ENCODE measurements around the gene PITHD1. TPM values are rescaled to one million over a fixed set of nuclear protein-coding genes. Genes with fewer than 3 reads are reported as not detected.
A peak's percentile ranks its signal among the peaks of the same experiment; 100 is the strongest.

Gene PITHD1
- total and polyA plus RNA-seq, 2 of the 8 experiments (the other 6 are each of a cell fraction or from before 2014, with no cell fraction given) = 67.4 to 68.8 TPM

- no peak overlapping the region for H2BK15ac ChIP-seq (ENCODE audit: low read length)
- no peaks in the 10 kb centered on the region for H3K9me3 ChIP-seq (ENCODE audit: insufficient read depth in 2 of 2, low read depth in 1 of 2, low read length in 1 of 2)
- H3K79me1 ChIP-seq (ENCODE audit: low read depth, low read length) = no peaks in the 10 kb centered on the region
- H2BK12ac ChIP-seq (ENCODE audit: low read depth, low read length) = no peak overlapping the region
- peaks cover 0 to 1% of the 10 kb centered on the region in 2 experiments for H4K20me1 ChIP-seq (replicated peaks in 1 of 2; ENCODE audit: control insufficient read depth in 1 of 2, insufficient read depth in 2 of 2, low read length in 2 of 2)
- H3K27me3 ChIP-seq (replicated peaks in 1 of 4; ENCODE audit: control insufficient read depth in 3 of 4, extremely low read depth in 1 of 4, insufficient read depth in 3 of 4, low read length in 3 of 4) = no peaks in the 10 kb centered on the region
- peaks cover 0 to 4% of the 10 kb centered on the region in 2 experiments; a peak in 1 of 4 replicates for H3K79me2 ChIP-seq (ENCODE audit: control insufficient read depth in 1 of 2, insufficient read depth in 2 of 2, low read length in 2 of 2)
- H3K27ac ChIP-seq (ENCODE audit: low read depth, low read length) = no peak overlapping the region
- H4K5ac ChIP-seq (ENCODE audit: insufficient read length, low read depth, low read length) = no peak overlapping the region
- no peak overlapping the region for H2BK5ac ChIP-seq (ENCODE audit: low read depth, low read length)
- peaks cover 0 to 4% (median 0%) of the 10 kb centered on the region in 4 experiments; a peak in 1 of 8 replicates for H3K36me3 ChIP-seq (ENCODE audit: control insufficient read depth in 2 of 4, insufficient read depth in 4 of 4, low read length in 3 of 4)
- WGBS, 2 experiments (ENCODE audit: extremely low coverage in 1 of 2, insufficient coverage in 1 of 2, insufficient read length in 1 of 2, insufficient replicate concordance in 2 of 2, low coverage in 1 of 2, low lambda C conversion rate in 2 of 2, missing lambda C conversion rate in 1 of 2) = 29% methylated on average over 14 of the region's 14 CpGs; no CpG with 5 or more reads in 1 of the 2 experiments
- H3K4me2 ChIP-seq (ENCODE audit: insufficient read depth in 1 of 2, low read depth in 2 of 2, low read length in 2 of 2) = no peak overlapping the region
- H3K4ac ChIP-seq (replicated peaks; ENCODE audit: insufficient read length, low read depth, low read length) = no peak overlapping the region
- no peak overlapping the region for H2AFZ ChIP-seq (ENCODE audit: low read length)
- H4K91ac ChIP-seq (replicated peaks; ENCODE audit: insufficient read length, low read length) = no peak overlapping the region
- no peak overlapping the region for H3K9ac ChIP-seq (replicated peaks in 1 of 4; ENCODE audit: extremely low read depth in 1 of 4, low read depth in 3 of 4, low read length in 3 of 4)
- FAIRE-seq = peak; percentile 24
- H3K18ac ChIP-seq (ENCODE audit: extremely low read depth, low read length) = no peak overlapping the region
- no peaks in the 10 kb centered on the region for H3K4me1 ChIP-seq (replicated peaks in 1 of 4; ENCODE audit: control insufficient read depth in 3 of 4, insufficient read depth in 4 of 4, low read length in 3 of 4)
- no peak overlapping the region for H2BK120ac ChIP-seq (replicated peaks; ENCODE audit: low read depth, low read length)
- H3K23ac ChIP-seq (ENCODE audit: insufficient read length) = no peak overlapping the region
- no peak overlapping the region for H3K14ac ChIP-seq (ENCODE audit: insufficient read length)
- peak in 1 of 2 experiments; percentile 97 for DNase-seq (ENCODE audit: low read depth in 1 of 2, low spot score in 2 of 2)
- no peak overlapping the region for H2AK5ac ChIP-seq (ENCODE audit: low read depth, low read length)
- ChIA-PET POLR2A (ENCODE audit: partially characterized antibody) (interaction anchor here (0.6 to 2.7 kb wide), 5 partner anchors 19 to 178 kb away, joined by 3 to 13 read pairs (median 3); partner anchors contain the start of gene LYPLA2), CTCF (ENCODE audit: partially characterized antibody) (interaction anchor here (0.6 to 3.2 kb wide), 40 partner anchors 10 to 1055 kb away, joined by 3 to 37 read pairs (median 3); partner anchors contain the start of gene LYPLA2)
- H3K56ac ChIP-seq (replicated peaks; ENCODE audit: insufficient read length, low read depth, low read length) = no peak overlapping the region
- no peaks in the 10 kb centered on the region for H3K23me2 ChIP-seq (ENCODE audit: low read depth, low read length)
- no peak overlapping the region for H4K8ac ChIP-seq (ENCODE audit: extremely low read depth, insufficient read depth, low read length)
- no peak overlapping the region for H3K4me3 ChIP-seq (ENCODE audit: extremely low read depth in 1 of 4, insufficient read depth in 2 of 4, low read depth in 3 of 4, low read length in 4 of 4)
- no peak overlapping the region for H2BK20ac ChIP-seq (ENCODE audit: low read length)
- no peak for TF ChIP-seq BRCA1 (IDR thresholded peaks at IDR 0.05; ENCODE audit: low read depth, low read length)
- 0 out of 4 replicates have a peak, but pooled peaks of 1 of the 2 experiments have one; percentile 33 for TF ChIP-seq SIN3A (conservative IDR thresholded peaks at IDR 0.05 in 1 of 2, IDR thresholded peaks at IDR 0.05 in 1 of 2; ENCODE audit: low read depth in 1 of 2, low read length in 2 of 2)
- TF ChIP-seq SP4 (IDR thresholded peaks at IDR 0.05; ENCODE audit: low read length) = no peak
- no peak for TF ChIP-seq ZNF274 (IDR thresholded peaks at IDR 0.05; ENCODE audit: borderline replicate concordance, extremely low read depth, low read length)
- peak; percentile 89 to 99 (median 98) for TF ChIP-seq CTCF (IDR thresholded peaks at IDR 0.05; ENCODE audit: control extremely low read depth in 1 of 3, insufficient read depth in 1 of 3, low read depth in 1 of 3, low read length in 3 of 3)
- peak; percentile 78 to 85 for TF ChIP-seq RAD21 (IDR thresholded peaks at IDR 0.05 in 1 of 2, conservative IDR thresholded peaks at IDR 0.05 in 1 of 2; ENCODE audit: low read depth in 2 of 2, low read length in 2 of 2)
- TF ChIP-seq FOSL1 (IDR thresholded peaks at IDR 0.05; ENCODE audit: insufficient read depth, low read depth, low read length) = no peak
- TF ChIP-seq JUND (IDR thresholded peaks at IDR 0.05; ENCODE audit: low read length) = no peak
Observed at GRCh38 chr1:23772049-23772853, 6.0 kb upstream of the PITHD1 start.
